HG03575 (cell line): ENCODE data around the gene NUSAP1.
"Not testable (repeated sequence)": the region's sequence is repeated elsewhere in the genome, so short reads cannot be mapped to it uniquely, and the experiment has no call there.

Source experiments
- ATAC-seq: cut with Tn5 transposase; IDR thresholded peaks from one replicate; pipeline ENCODE4 v1.9.1; 2021; ENCODE audit not compliant: unreplicated experiment, insufficient number of reproducible peaks, low FRiP score; ENCODE audit errors: extremely low read depth

NUSAP1 gene

GRCh38 chr15:41323611-41324010 is 9.1 kb upstream of the NUSAP1 start:
- ATAC-seq, result no peak

- ATAC-seq, result no peak
These were observed 1.4 kb upstream of the NUSAP1 start for GRCh38 chr15:41331281-41331680.

DNA sequence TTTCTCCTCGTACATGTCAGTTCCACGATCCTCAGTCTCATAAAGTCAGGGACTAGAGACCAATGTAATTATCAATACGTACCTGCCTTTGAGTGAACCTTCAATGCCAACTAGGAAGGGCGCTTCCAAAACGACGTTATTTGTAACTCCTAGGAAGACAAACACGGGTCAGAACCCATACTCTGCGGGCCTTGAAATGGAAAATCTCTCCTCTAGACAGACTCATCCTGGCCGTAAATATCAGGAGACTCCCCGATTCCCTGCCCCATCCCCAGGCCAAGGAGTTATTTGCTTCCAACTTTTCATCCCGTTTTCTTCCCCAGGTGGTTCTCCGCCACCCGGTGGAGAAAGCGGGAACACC is 868 bp upstream of the NUSAP1 start:
- ATAC-seq, result no peak

DNA sequence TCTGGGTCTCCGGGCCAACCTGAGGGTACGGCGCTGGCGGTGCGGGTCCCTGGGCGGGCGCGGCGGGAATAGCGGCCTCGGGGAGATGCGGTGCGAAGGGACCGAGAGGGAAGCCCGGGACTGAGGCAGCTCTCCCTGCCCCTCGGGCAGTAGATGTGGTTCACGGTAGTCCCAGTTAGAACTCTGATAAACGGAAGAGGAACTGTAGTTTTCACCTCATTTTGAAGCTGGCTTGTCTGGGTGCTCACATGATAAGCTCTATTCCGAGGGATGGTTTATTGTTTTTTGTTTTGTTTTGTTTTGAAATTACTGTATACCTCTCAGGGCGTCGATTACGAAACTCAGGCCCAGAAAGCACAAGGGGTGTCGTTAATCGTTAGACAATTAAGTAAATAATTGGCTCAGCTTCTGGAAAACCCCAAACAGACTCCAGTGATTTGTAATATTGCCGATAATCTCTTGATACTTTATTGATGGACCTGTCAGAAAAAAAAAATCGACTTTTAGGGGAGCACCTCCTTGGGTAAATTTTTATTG is 413 bp downstream of the NUSAP1 start:
- ATAC-seq, result no peak

GRCh38 chr15:41334293-41335120 is 1.8 kb downstream of the NUSAP1 start:
- no peak for ATAC-seq

DNA sequence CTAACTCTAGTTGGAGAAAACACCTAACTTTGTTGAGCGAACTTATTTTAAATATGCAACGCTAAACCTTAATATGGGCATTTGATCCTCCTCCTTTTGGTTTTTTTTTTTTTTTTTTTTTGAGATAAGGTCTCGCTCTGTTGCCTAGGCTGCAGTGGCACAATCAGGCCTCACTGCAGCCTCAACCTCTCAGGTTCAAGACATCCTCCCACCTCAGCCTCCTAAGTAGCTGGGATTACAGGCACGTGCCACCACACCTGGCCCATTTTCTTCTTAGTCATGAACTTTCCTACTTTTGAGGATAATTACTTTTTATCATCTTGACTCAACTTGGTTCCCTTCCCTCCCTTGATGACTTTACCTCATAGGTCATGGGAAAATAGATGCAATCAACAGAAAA is 3.9 kb downstream of the NUSAP1 start:
- no peak for ATAC-seq

DNA sequence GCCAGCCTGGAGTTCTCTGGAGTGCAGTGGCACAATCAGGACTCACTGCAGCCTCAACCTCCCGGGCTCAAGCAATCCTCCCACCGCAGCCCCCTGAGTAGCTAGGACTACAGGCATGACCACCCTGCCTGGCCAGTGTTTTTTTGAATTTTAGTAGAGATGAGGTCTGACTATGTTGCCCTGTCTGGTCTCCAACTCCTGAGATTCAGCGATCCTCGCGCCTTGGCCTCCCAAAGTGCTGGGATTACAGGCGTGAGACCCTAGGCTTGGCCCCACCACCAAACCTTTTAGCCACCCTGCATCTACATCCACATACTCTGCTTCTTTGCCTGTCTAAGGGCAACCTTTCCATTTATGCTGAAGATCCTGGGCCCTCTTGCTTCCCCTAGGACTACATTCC is 4.4 kb downstream of the NUSAP1 start:
- no peak for ATAC-seq

GRCh38 chr15:41337631-41338522 is 5.2 kb downstream of the NUSAP1 start:
- ATAC-seq, result no peak

GRCh38 chr15:41340189-41340695 is 7.6 kb downstream of the NUSAP1 start:
- ATAC-seq, result no peak

DNA sequence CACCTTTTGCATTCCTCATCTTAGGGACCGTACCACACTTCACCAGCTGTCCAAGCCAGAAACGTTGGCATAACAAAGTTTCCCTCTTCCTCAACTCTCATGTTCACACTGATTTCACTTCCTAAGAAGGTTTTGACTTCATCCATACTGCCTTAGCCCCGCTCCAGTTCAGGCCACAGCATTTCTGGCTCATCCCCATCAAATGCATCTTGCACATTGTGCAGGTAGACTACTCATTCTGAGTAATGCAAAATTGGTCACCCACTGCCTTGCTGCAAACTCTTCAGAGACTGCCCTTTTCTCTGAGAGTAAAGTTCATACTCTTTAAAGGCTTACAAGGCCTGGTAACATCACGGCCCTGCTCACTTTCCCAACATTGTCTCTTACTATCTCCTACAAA is 8.8 kb downstream of the NUSAP1 start:
- ATAC-seq, result no peak

DNA sequence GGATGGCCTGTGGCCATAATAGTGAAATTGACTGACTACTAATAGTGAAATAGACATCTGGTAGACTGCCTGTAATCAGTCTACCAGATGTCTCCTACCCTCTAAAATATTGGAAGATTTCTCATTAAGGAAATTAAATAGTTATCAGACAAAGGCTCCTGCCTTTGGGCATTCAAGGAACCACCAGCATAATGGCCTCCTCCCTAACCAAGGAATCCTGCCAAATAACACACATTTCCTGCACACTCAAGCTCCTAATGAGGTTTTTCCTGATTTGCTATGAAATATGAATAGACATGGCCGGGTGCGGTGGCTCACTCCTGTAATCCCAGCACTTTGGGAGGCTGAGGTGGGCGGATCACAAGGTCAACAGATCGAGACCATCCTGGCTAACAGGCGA is 14.6 kb downstream of the NUSAP1 start:
- no peak for ATAC-seq

DNA sequence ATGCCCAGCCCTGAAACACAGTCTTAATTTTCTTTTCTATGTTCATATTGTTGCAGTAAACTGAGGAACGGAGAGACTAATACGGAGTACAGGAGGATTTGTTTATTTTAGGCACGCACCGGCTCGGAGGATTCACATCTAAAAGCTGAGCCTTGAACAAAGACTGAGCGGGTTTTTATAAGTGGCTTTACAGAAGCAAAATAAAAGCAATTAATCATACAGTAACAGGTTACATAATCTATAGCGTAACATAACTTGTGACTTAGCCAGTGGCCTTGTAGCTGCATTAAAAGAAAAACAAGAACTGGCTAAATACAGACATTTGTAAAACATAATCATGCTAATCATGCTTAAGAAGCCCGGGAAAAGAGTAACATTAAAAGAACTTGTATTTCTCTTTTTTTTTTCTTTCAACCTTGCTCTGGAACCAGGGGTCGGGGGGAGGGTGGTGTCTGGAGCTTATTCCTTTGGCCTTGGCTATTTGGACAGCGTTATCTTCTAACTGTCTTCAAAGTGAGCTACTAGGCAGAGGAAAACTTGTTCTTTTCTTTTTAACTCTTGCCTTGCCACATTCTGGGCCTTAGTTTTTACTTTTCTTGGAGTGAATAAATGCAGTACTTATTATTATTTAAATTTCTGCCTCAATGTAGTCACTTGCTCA is 17.5 kb downstream of the NUSAP1 start:
- no peak for ATAC-seq

- ATAC-seq, result no peak
These were observed 21.7 kb downstream of the NUSAP1 start for GRCh38 chr15:41354371-41354770.

DNA sequence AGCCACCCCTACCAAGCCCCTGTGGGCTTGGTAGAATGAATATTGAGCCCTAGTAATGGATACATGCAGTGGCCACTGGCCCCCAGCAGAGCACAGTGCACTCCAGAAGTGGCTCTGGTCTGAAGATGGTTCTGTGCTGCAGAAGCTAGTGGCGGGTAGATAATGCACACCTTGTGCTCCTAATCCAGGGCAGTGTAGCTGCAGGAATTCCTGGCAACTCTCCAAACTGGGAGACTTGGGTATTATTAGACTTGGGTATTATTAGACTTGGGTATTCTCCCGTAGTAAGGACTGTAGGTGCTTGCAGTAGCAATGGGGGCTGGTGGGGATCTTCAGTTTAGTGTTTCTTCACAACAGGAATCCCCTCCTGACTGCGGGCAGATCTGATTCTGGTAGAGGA is 34.7 kb downstream of the NUSAP1 start:
- ATAC-seq, result no peak

DNA sequence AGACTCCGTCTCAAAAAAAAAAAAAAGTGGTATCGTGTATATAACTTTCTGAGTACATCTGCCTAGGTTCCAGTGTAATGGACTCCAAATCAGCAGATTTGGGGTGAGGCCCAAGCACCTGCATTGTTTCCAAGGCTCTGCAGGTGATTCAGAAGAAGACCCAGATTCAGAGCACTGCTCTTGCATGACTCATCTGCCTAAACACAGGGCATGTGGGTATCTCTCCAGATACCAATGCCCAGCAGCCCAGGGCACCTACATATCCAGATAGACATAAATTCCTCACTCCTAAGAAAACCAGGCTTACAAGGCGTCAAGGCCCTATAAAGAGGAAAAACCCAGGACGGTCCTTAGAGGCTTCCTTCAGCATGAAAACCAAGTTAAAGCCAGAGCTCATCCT is 45.3 kb downstream of the NUSAP1 start:
- no peak for ATAC-seq

GRCh38 chr15:41383974-41384749 is 51.5 kb downstream of the NUSAP1 start:
- not testable (repeated sequence) for ATAC-seq

DNA sequence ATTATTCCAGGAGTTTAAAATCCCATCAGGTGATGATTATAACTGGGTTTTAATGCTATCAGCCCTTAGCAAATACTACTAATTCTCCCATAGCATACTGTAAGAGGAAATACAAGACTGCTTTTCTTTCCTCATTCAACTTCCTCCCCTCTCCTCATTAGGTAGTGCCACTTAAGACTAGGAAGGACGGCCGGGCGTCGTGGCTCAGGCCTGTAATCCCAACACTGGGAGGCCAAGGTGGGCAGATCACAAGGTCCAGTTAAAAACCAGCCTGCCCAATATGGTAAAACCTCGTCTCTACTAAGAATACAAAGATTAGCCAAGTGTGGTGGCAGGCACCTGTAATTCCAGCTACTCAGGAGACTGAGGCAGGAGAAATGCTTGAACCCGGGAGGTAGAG is 55.0 kb downstream of the NUSAP1 start:
- no peak for ATAC-seq

DNA sequence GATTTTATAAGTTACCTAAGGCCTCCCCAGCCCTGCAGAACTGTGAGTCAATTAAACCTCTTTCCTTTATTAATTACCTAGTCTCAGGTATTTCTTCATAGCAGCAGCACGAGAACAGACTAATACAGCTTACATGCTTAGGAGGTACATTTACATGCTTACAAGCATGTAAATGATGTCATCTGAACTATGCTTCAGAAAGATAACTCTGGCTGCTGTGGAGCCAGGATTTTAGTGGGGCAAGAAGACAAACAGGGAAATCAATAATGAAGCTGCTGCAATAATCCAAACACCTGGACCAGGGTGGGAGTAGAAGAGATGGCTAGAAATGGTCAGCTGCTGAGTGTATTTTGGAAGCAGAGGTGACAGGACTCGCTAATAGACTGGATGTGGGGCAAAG is 60.0 kb downstream of the NUSAP1 start:
- no peak for ATAC-seq

DNA sequence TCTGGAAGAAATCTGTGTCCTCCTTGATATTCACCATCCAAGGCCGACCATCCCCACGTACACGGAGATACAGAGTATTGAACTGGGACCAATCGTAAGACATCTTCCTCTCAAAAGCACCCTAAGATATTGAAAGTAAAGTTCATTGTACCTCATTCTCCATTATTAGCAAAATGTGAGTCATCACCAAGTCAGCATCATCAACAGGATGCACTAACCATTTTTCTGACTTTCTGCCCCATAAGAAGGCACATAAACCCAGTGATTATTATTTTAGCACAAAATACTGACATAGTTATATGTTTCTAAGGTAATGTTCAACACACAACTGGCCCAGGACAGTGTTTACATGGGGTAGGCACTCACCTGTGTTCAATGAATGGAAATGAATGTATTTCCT is 62.2 kb downstream of the NUSAP1 start:
- no peak for ATAC-seq
